Measurements from ENCODE around the gene MRPL16.

Gene MRPL16

GRCh38 chr11:59847626-59848025 is 37.0 kb upstream of the MRPL16 start:
- Histone ChIP-seq H3K4me3 (ENCODE audit: low read depth in 1 of 2, low read length in 2 of 2) (no peak overlapping the region), H2AFZ (ENCODE audit: low read depth, low read length) (no peak overlapping the region), H3K27ac (ENCODE audit: low read length) (no peak overlapping the region), H4K20me1 (ENCODE audit: insufficient read depth, low read length) (no peaks in the 10 kb centered on the region), H3K4me1 (ENCODE audit: insufficient read depth, low read length) (no peaks in the 10 kb centered on the region), H3K4me2 (ENCODE audit: insufficient read depth, low read length) (no peak overlapping the region), H3K27me3 (ENCODE audit: insufficient read depth, low read length, poor library complexity) (no peaks in the 10 kb centered on the region), H3K79me2 (ENCODE audit: insufficient read depth, low read length) (no peaks in the 10 kb centered on the region), H3K9me3 (ENCODE audit: insufficient read depth, low read length, severe bottlenecking) (no peaks in the 10 kb centered on the region), H3K9ac (ENCODE audit: low read depth, low read length) (no peak overlapping the region), H3K36me3 (ENCODE audit: insufficient read depth, low read length) (no peaks in the 10 kb centered on the region)
- TF ChIP-seq EZH2 (IDR thresholded peaks at IDR 0.05; ENCODE audit: borderline replicate concordance, low read depth, low read length, severe bottlenecking) (no peak), CTCF (IDR thresholded peaks at IDR 0.05; ENCODE audit: borderline replicate concordance, extremely low read depth, low read length, poor library complexity, severe bottlenecking) (no peak)
- no peak for DNase-seq
- ATAC-seq (ENCODE audit: insufficient read depth, low read depth), result no peak

GRCh38 chr11:59846556-59846955 is 36.0 kb upstream of the MRPL16 start:
- Histone ChIP-seq H4K20me1 (ENCODE audit: insufficient read depth, low read length) (no peaks in the 10 kb centered on the region), H3K27ac (ENCODE audit: low read length) (no peak overlapping the region), H2AFZ (ENCODE audit: low read depth, low read length) (no peak overlapping the region), H3K9me3 (ENCODE audit: insufficient read depth, low read length, severe bottlenecking) (no peaks in the 10 kb centered on the region), H3K4me2 (ENCODE audit: insufficient read depth, low read length) (no peak overlapping the region), H3K36me3 (ENCODE audit: insufficient read depth, low read length) (no peaks in the 10 kb centered on the region), H3K4me1 (ENCODE audit: insufficient read depth, low read length) (no peaks in the 10 kb centered on the region), H3K79me2 (ENCODE audit: insufficient read depth, low read length) (no peaks in the 10 kb centered on the region), H3K27me3 (ENCODE audit: insufficient read depth, low read length, poor library complexity) (no peaks in the 10 kb centered on the region), H3K9ac (ENCODE audit: low read depth, low read length) (no peak overlapping the region), H3K4me3 (ENCODE audit: low read depth in 1 of 2, low read length in 2 of 2) (no peak overlapping the region)
- ATAC-seq (ENCODE audit: insufficient read depth, low read depth), result no peak
- no peak for TF ChIP-seq CTCF (IDR thresholded peaks at IDR 0.05; ENCODE audit: borderline replicate concordance, extremely low read depth, low read length, poor library complexity, severe bottlenecking)
- no peak for TF ChIP-seq EZH2 (IDR thresholded peaks at IDR 0.05; ENCODE audit: borderline replicate concordance, low read depth, low read length, severe bottlenecking)
- DNase-seq, result no peak

- Histone ChIP-seq H3K9ac (ENCODE audit: low read depth, low read length) (no peak within 1 kb of the TSS), H3K9me3 (ENCODE audit: insufficient read depth, low read length, severe bottlenecking) (no peaks in the 10 kb centered on the region), H3K27me3 (ENCODE audit: insufficient read depth, low read length, poor library complexity) (no peaks in the 10 kb centered on the region), H3K36me3 (ENCODE audit: insufficient read depth, low read length) (no peaks in the 10 kb centered on the region), H3K4me2 (ENCODE audit: insufficient read depth, low read length) (no peak within 1 kb of the TSS), H3K4me3 (ENCODE audit: low read depth in 1 of 2, low read length in 2 of 2) (no peak within 1 kb of the TSS), H2AFZ (ENCODE audit: low read depth, low read length) (no peak within 1 kb of the TSS), H3K79me2 (ENCODE audit: insufficient read depth, low read length) (no peaks in the 10 kb centered on the region), H3K4me1 (ENCODE audit: insufficient read depth, low read length) (no peaks in the 10 kb centered on the region), H3K27ac (ENCODE audit: low read length) (no peak within 1 kb of the TSS), H4K20me1 (ENCODE audit: insufficient read depth, low read length) (no peaks in the 10 kb centered on the region)
- DNase-seq, result no peak
- ATAC-seq (ENCODE audit: insufficient read depth, low read depth), result no peak
- TF ChIP-seq CTCF (IDR thresholded peaks at IDR 0.05; ENCODE audit: borderline replicate concordance, extremely low read depth, low read length, poor library complexity, severe bottlenecking), result no peak
- no peak for TF ChIP-seq EZH2 (IDR thresholded peaks at IDR 0.05; ENCODE audit: borderline replicate concordance, low read depth, low read length, severe bottlenecking)
Observed at GRCh38 chr11:59845399-59845798, 34.8 kb upstream of the MRPL16 start, which contains the start of gene CBLIF. Gene CBLIF, minus strand, starts transcription at chr11:59845499. Its CDS starts 46 bp downstream, at chr11:59845453.

- Histone ChIP-seq H3K4me1 (ENCODE audit: insufficient read depth, low read length) (no peaks in the 10 kb centered on the region), H3K27ac (ENCODE audit: low read length) (no peak overlapping the region), H2AFZ (ENCODE audit: low read depth, low read length) (no peak overlapping the region), H4K20me1 (ENCODE audit: insufficient read depth, low read length) (no peaks in the 10 kb centered on the region), H3K9me3 (ENCODE audit: insufficient read depth, low read length, severe bottlenecking) (no peaks in the 10 kb centered on the region), H3K79me2 (ENCODE audit: insufficient read depth, low read length) (no peaks in the 10 kb centered on the region), H3K4me2 (ENCODE audit: insufficient read depth, low read length) (no peak overlapping the region), H3K9ac (ENCODE audit: low read depth, low read length) (no peak overlapping the region), H3K4me3 (ENCODE audit: low read depth in 1 of 2, low read length in 2 of 2) (no peak overlapping the region), H3K27me3 (ENCODE audit: insufficient read depth, low read length, poor library complexity) (no peaks in the 10 kb centered on the region), H3K36me3 (ENCODE audit: insufficient read depth, low read length) (no peaks in the 10 kb centered on the region)
- DNase-seq, result no peak
- no peak for TF ChIP-seq EZH2 (IDR thresholded peaks at IDR 0.05; ENCODE audit: borderline replicate concordance, low read depth, low read length, severe bottlenecking)
- no peak for TF ChIP-seq CTCF (IDR thresholded peaks at IDR 0.05; ENCODE audit: borderline replicate concordance, extremely low read depth, low read length, poor library complexity, severe bottlenecking)
- no peak for ATAC-seq (ENCODE audit: insufficient read depth, low read depth)
Observed at GRCh38 chr11:59842316-59842715, 31.7 kb upstream of the MRPL16 start.

Data from DND-41 (cell line).